Sigmoid colon (tissue), 7 donors: ENCODE results near the gene PRKCG. TPM values are rescaled to one million over a fixed set of nuclear protein-coding genes. Genes with fewer than 3 reads are reported as not detected.

ENCODE experiments used
- DNase-seq: peaks from one replicate; pipeline ENCODE4 v3.0.0-alpha.2; 2019
- H3K27ac ChIP-seq, 4 donors: fragments of 200-600 bp; sonication (generic); one replicate each; pipeline ENCODE4 v1.5.1; 2016 to 2019; ENCODE audit warnings: mild to moderate bottlenecking in 1 of 4
- H3K27me3 ChIP-seq, 3 donors: fragments of 200-600 bp; sonication (generic); one replicate each; pipeline ENCODE4 v1.5.1; 2019; ENCODE audit warnings: mild to moderate bottlenecking in 1 of 3
- H3K36me3 ChIP-seq, 4 donors: fragments of 200-600 bp; sonication (generic); one replicate each; pipeline ENCODE4 v1.5.1; 2016 to 2019
- H3K4me1 ChIP-seq, 4 donors: fragments of 200-600 bp; sonication (generic); one replicate each; pipeline ENCODE4 v1.5.1; 2017 to 2019
- H3K4me3 ChIP-seq, 4 donors: fragments of 200-600 bp; sonication (generic); one replicate each; pipeline ENCODE4 v1.5.1; 2017 to 2019; ENCODE audit warnings: mild to moderate bottlenecking in 2 of 4, moderate library complexity in 1 of 4
- H3K9me3 ChIP-seq, 4 donors: fragments of 200-600 bp in 3 of 4; sonication (generic) in 3 of 4; one replicate each; pipeline versions ENCODE4 v1.5.1 to v1.6.1; 2013 to 2019
- EP300 ChIP-seq, 4 donors: sonication (generic); formaldehyde crosslinking; IDR thresholded peaks; one replicate each; pipeline ENCODE4 v1.6.1; 2017; ENCODE audit warnings: antibody characterized with exemption in 4 of 4
- POLR2A ChIP-seq, 2 donors: fragments of 450-650 bp; IDR thresholded peaks; one replicate each; pipeline ENCODE4 v1.6.1; 2016; ENCODE audit warnings: antibody characterized with exemption in 2 of 2, mild to moderate bottlenecking in 2 of 2, moderate library complexity in 2 of 2
- POLR2AphosphoS5 ChIP-seq, 4 donors: sonication (generic); formaldehyde crosslinking; IDR thresholded peaks; one replicate each; pipeline ENCODE4 v1.6.1; 2017; ENCODE audit warnings: antibody characterized with exemption in 4 of 4
- WGBS, 2 donors: extraction: QIAGEN DNeasy Blood & Tissue Kit; methylation state at CpG; one replicate each; pipeline ENCODE4 v1.1.7; 2013; 5-methylcytosine and 5-hydroxymethylcytosine counted together
- intact Hi-C: fragments of 100-400 bp; cut with DNase I; formaldehyde crosslinking; loops from one replicate; pipeline ENCODE4 v1.15.1; 2023
- polyA plus RNA-seq, 3 donors: library from polyadenylated mRNA; stranded (reverse); fragments of 200-250 nt; gene quantifications; one replicate each; pipeline ENCODE4 v1.2.3, GENCODE V29; 2013
- total RNA-seq, 4 donors: library from RNA; depleted of rRNA; stranded (reverse); fragments of >200 nt; gene quantifications; one replicate each; pipeline ENCODE4 v1.1.0, GENCODE V29; 2016
- TF ChIP-seq, protein P1 (sequence below), 4 experiments: fragments of 450-650 bp in 3 of 4; fragments of 200-600 bp in 1 of 4; IDR thresholded peaks; one replicate each; pipeline ENCODE4 v1.5.1; 2016 to 2019; ENCODE audit warnings: antibody characterized with exemption in 4 of 4, mild to moderate bottlenecking in 3 of 4, moderate library complexity in 2 of 4
- donor health status: healthy with polysubstance abuse.
- donor health status: Bipolar disorder and iron deficiency.
- donor health status: healthy.

The PRKCG gene
- total and polyA plus RNA-seq, 7 donors: under 0.01 to 0.34 TPM; not detected in 5

DNA sequence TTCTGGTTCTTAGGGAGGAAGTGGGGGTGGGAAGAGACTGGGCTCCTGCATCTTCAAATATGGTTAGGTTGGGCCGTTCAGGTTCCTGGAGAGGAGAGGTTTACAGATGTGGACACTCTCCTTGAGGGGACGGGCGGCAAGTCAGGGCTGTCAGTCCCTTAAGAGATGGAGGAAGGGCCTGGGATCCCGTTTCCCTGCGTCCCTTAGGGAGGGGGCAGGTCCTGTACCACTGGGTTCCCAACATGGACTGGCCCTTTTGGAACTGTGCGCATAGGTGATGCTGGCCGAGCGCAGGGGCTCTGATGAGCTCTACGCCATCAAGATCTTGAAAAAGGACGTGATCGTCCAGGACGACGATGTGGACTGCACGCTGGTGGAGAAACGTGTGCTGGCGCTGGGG lies 16.2 kb downstream of the PRKCG start:
- DNase-seq: no peak
- Histone ChIP-seq H3K27ac (no peak overlapping the region), H3K9me3 (no peaks in the 10 kb centered on the region), H3K4me1 (no peaks in the 10 kb centered on the region), H3K4me3 (no peak overlapping the region), H3K27me3 (peaks cover 6 to 80% (median 51%) of the 10 kb centered on the region in 3 donors), H3K36me3 (no peaks in the 10 kb centered on the region)
- WGBS, 2 donors: 9 to 31% methylated on average over 16 of the region's 16 CpGs
- TF ChIP-seq POLR2A (IDR thresholded peaks at IDR 0.05): no peak
- no peak for TF ChIP-seq EP300 (IDR thresholded peaks at IDR 0.05)
- intact Hi-C loops: no loop called here

DNA sequence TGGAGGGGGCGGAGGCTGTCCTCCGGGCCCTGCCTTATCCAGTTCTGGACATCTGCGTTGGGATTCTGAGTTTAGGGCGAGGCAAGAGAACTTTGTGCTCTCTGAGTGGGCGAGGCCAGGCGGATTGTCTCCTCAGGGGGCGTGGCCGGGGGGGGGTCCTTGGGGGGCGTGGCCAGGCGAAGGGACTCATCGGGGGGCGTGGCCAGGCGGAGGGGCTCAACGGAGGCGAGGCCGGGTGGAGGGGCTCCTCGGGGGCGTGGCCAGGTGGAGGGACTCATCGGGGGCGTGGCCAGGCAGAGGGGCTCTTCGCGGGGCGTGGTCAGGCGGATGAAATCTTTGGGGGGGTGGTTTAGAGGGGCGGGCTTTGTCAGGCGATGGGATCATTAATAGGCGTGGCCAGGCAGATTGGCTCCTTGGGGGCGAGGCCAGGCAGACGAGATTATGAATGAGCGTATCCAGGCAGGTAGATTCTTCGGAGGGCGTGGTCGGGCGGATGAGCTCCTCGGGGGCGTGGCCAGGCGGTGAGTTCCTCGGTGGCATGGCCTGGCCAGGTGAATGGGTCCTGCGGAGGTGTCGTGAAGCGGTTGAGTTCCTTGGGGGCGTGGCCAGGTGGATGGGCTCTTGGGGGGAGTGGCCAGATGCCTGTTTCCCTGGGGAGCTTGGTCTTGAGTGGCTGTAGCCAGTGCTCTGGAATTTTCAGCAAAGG lies 16.8 kb downstream of the PRKCG start:
- WGBS, 2 donors: 7 to 16% methylated on average over 42 of the region's 42 CpGs
- no peak for DNase-seq
- Histone ChIP-seq H3K27ac (no peak overlapping the region), H3K4me1 (no peaks in the 10 kb centered on the region), H3K36me3 (no peaks in the 10 kb centered on the region), H3K27me3 (peaks cover 6 to 81% (median 51%) of the 10 kb centered on the region in 3 donors), H3K4me3 (no peak overlapping the region), H3K9me3 (no peaks in the 10 kb centered on the region)
- no peak for TF ChIP-seq POLR2A (IDR thresholded peaks at IDR 0.05)
- no peak for TF ChIP-seq EP300 (IDR thresholded peaks at IDR 0.05)
- TF ChIP-seq, protein P1, sequence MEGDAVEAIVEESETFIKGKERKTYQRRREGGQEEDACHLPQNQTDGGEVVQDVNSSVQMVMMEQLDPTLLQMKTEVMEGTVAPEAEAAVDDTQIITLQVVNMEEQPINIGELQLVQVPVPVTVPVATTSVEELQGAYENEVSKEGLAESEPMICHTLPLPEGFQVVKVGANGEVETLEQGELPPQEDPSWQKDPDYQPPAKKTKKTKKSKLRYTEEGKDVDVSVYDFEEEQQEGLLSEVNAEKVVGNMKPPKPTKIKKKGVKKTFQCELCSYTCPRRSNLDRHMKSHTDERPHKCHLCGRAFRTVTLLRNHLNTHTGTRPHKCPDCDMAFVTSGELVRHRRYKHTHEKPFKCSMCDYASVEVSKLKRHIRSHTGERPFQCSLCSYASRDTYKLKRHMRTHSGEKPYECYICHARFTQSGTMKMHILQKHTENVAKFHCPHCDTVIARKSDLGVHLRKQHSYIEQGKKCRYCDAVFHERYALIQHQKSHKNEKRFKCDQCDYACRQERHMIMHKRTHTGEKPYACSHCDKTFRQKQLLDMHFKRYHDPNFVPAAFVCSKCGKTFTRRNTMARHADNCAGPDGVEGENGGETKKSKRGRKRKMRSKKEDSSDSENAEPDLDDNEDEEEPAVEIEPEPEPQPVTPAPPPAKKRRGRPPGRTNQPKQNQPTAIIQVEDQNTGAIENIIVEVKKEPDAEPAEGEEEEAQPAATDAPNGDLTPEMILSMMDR (IDR thresholded peaks at IDR 0.05): no peak
- no peak for TF ChIP-seq POLR2AphosphoS5 (IDR thresholded peaks at IDR 0.05)
- intact Hi-C loops: no loop called here

DNA sequence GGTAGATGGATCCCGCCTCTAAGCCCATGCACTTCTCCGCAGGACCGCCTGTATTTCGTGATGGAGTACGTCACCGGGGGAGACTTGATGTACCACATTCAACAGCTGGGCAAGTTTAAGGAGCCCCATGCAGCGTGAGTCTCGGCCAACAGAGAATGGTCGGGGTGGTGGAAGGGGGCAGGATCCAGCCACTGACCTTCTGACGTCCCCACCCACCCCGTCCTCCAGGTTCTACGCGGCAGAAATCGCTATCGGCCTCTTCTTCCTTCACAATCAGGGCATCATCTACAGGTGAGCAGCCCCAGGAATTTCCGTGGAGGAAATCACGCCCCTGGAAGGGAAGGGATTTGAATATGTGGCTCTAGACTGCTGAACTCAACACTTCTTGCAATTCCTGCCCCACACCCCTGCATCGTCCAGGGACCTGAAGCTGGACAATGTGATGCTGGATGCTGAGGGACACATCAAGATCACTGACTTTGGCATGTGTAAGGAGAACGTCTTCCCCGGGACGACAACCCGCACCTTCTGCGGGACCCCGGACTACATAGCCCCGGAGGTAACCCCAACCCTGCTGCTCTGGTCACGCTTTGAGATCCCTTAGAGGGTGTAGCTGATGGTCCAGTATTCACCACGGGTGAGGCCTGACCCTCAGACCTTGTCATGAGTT lies 18.3 kb downstream of the PRKCG start:
- Histone ChIP-seq H3K4me3 (no peak overlapping the region), H3K36me3 (no peaks in the 10 kb centered on the region), H3K9me3 (no peaks in the 10 kb centered on the region), H3K27me3 (peaks cover 6 to 75% (median 39%) of the 10 kb centered on the region in 3 donors), H3K27ac (no peak overlapping the region), H3K4me1 (no peaks in the 10 kb centered on the region)
- DNase-seq: no peak
- WGBS, 2 donors: 90 to 93% methylated on average over 27 of the region's 27 CpGs
- intact Hi-C loops: loop anchor here (10.0 kb wide), 1 partner anchor 46 kb away; no protein-coding TSS in a partner anchor
- TF ChIP-seq EP300 (IDR thresholded peaks at IDR 0.05): no peak

DNA sequence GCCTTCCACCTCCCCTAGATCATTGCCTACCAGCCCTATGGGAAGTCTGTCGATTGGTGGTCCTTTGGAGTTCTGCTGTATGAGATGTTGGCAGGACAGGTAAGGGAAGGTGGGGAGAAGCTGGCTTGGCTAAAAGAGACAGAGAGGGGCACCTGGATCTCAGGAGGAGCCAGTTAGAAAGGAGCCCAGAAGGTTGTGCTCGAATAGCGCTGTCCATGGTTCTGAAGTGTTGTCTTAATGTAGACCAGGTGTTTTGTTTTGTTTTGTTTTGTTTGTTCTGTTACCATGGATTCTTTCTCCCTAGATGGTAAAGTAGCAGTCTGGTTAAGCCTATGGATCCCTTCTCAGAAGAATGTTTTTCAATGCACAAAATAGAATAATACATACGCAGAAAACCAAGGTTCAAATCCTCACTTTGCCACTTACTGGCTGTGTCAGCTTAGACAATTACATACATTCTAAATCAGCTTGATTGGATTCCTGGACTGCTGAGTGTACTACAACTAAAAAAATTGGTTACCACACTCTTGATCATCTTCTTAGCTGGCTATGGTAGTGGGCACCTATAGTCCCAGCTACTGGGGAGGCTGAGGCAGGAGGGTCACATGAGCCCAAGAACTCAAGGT lies 21.2 kb downstream of the PRKCG start:
- Histone ChIP-seq H3K36me3 (no peaks in the 10 kb centered on the region), H3K4me3 (no peak overlapping the region), H3K9me3 (no peaks in the 10 kb centered on the region), H3K27me3 (peaks cover 22 to 69% (median 39%) of the 10 kb centered on the region in 3 donors), H3K4me1 (peaks cover 0 to 16% (median 10%) of the 10 kb centered on the region in 4 donors), H3K27ac (no peak overlapping the region)
- intact Hi-C loops: loop anchor here (10.0 kb wide), 1 partner anchor 48 kb away; no protein-coding TSS in a partner anchor
- no peak for DNase-seq
- TF ChIP-seq POLR2A (IDR thresholded peaks at IDR 0.05) (no peak), POLR2AphosphoS5 (IDR thresholded peaks at IDR 0.05) (no peak)
- WGBS, 2 donors: 36 to 40% methylated on average over 4 of the region's 4 CpGs

DNA sequence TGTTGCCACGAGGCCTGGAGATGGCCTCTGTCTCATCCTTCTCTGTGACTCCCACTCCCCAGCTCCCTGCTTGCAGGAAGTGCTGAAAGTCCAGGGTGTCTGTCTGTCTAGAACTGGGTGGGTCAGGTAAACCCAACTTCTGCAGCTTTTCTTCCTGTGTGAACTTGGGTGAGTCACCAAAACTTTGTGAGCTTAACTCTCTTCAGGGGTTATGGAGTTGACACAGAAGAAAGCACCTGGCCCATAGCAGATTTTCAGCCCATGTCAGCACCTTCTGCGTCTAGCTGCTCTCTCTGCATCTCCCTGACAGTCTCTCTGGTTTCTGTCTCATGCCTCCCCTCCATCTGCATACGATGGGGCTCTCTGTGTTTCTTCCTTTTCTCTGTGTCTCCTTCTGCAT lies 22.9 kb downstream of the PRKCG start:
- H3K27ac ChIP-seq: no peak overlapping the region
- no peaks in the 10 kb centered on the region for H3K36me3 ChIP-seq
- intact Hi-C loops: loop anchor here (5.0 to 10.0 kb wide), 2 partner anchors 50 to 117 kb away; no protein-coding TSS in a partner anchor
- no peak overlapping the region for H3K4me3 ChIP-seq
- 28 to 33% methylated on average over 3 of the region's 3 CpGs for WGBS, 2 donors
- peaks cover 0 to 31% (median 19%) of the 10 kb centered on the region in 4 donors for H3K4me1 ChIP-seq
- no peaks in the 10 kb centered on the region for H3K9me3 ChIP-seq
- TF ChIP-seq POLR2AphosphoS5 (IDR thresholded peaks at IDR 0.05) (no peak), POLR2A (IDR thresholded peaks at IDR 0.05) (no peak), EP300 (IDR thresholded peaks at IDR 0.05) (no peak)
- TF ChIP-seq, protein P1 (IDR thresholded peaks at IDR 0.05): no peak
- DNase-seq: no peak
- peaks cover 35 to 68% (median 40%) of the 10 kb centered on the region in 3 donors for H3K27me3 ChIP-seq

DNA sequence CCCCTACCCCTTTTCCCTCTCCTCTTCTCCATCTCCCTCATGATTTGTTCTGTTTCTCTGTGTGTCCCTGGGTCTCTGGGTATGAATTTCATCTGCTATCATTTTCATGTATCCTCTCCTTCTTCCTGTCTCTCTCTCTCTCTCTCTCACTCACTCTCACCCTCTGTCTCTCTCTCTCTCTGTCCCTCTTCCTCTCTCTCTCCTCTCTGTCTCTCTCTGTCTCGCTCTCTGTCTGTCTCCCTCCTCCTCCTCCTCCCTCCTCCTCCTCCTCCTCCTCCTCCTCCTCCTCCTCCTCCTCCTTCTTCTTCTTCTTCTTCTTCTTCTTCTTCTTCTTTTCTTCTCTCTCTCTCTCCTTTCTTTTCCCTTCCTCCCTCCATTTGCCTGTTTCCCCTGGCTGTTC lies 23.8 kb downstream of the PRKCG start:
- peaks cover 44 to 68% (median 44%) of the 10 kb centered on the region in 3 donors for H3K27me3 ChIP-seq
- 56 to 64% methylated on average over 1 of the region's 1 CpG for WGBS, 2 donors

More for the DNA sequence above, 23.8 kb downstream of the PRKCG start:
- TF ChIP-seq POLR2AphosphoS5 (IDR thresholded peaks at IDR 0.05) (no peak), EP300 (IDR thresholded peaks at IDR 0.05) (no peak), POLR2A (IDR thresholded peaks at IDR 0.05) (no peak)
- TF ChIP-seq, protein P1 (IDR thresholded peaks at IDR 0.05): no peak
- Histone ChIP-seq H3K27ac (no peak overlapping the region), H3K4me1 (peaks cover 0 to 35% (median 19%) of the 10 kb centered on the region in 4 donors), H3K36me3 (no peaks in the 10 kb centered on the region), H3K9me3 (no peaks in the 10 kb centered on the region), H3K4me3 (no peak overlapping the region)
- no peak for DNase-seq
- intact Hi-C loops: loop anchor here (5.0 to 10.0 kb wide), 2 partner anchors 51 to 117 kb away; no protein-coding TSS in a partner anchor
